HEK293 (cell line): Measurements from ENCODE around the gene S1PR2.
A peak's percentile ranks its signal among the peaks of the same experiment; 100 is the strongest.

Source experiments
- BCL11A ChIP-seq: fragments of 450-650 bp; formaldehyde crosslinking; IDR thresholded peaks from 2 replicates; pipeline ENCODE4 v1.5.1; 2016; ENCODE audit warnings: low read depth, missing biosample characterization, missing genetic modification characterization
- HOXA7 ChIP-seq: sonication (generic); formaldehyde crosslinking; IDR thresholded peaks from 2 replicates; pipeline ENCODE4 v1.8.1; 2022; ENCODE audit warnings: missing genetic modification reagents, borderline replicate concordance
- KLF8 ChIP-seq: fragments of 450-650 bp; formaldehyde crosslinking; IDR thresholded peaks from 2 replicates; pipeline ENCODE4 v1.5.1; 2016; ENCODE audit warnings: missing biosample characterization, missing genetic modification characterization
- SP3 ChIP-seq: fragments of 450-650 bp; formaldehyde crosslinking; IDR thresholded peaks from 2 replicates; pipeline ENCODE4 v1.5.1; 2016; ENCODE audit warnings: missing biosample characterization, missing genetic modification characterization
- SP7 ChIP-seq: fragments of 450-650 bp; formaldehyde crosslinking; IDR thresholded peaks from 2 replicates; pipeline ENCODE4 v1.5.1; 2016; ENCODE audit warnings: missing biosample characterization, missing genetic modification characterization
- YY2 ChIP-seq: fragments of 450-650 bp; formaldehyde crosslinking; IDR thresholded peaks from 2 replicates; pipeline ENCODE4 v1.5.1; 2016; ENCODE audit warnings: missing biosample characterization, missing genetic modification characterization
- ZBTB1 ChIP-seq: fragments of 450-650 bp; formaldehyde crosslinking; IDR thresholded peaks from 2 replicates; pipeline ENCODE4 v1.5.1; 2016; ENCODE audit warnings: missing biosample characterization, missing genetic modification characterization
- ZBTB17 ChIP-seq: fragments of 450-650 bp; formaldehyde crosslinking; IDR thresholded peaks from 2 replicates; pipeline ENCODE4 v1.5.1; 2016; ENCODE audit warnings: missing biosample characterization, missing genetic modification characterization
- ZBTB48 ChIP-seq: fragments of 450-650 bp; formaldehyde crosslinking; IDR thresholded peaks from 2 replicates; pipeline ENCODE4 v1.5.1; 2016; ENCODE audit warnings: missing biosample characterization, missing genetic modification characterization
- ZBTB8A ChIP-seq: fragments of 450-650 bp; formaldehyde crosslinking; IDR thresholded peaks from 2 replicates; pipeline ENCODE4 v1.5.1; 2016; ENCODE audit warnings: missing biosample characterization, missing genetic modification characterization
- ZFP37 ChIP-seq: fragments of 450-650 bp; formaldehyde crosslinking; IDR thresholded peaks from 2 replicates; pipeline ENCODE4 v1.5.1; 2016; ENCODE audit warnings: missing biosample characterization, missing genetic modification characterization
- ZNF16 ChIP-seq: fragments of 450-650 bp; formaldehyde crosslinking; IDR thresholded peaks from 2 replicates; pipeline ENCODE4 v1.5.1; 2016; ENCODE audit warnings: low read depth, missing biosample characterization, missing genetic modification characterization
- ZNF174 ChIP-seq: fragments of 450-650 bp; formaldehyde crosslinking; IDR thresholded peaks from 2 replicates; pipeline ENCODE4 v1.5.0; 2017; ENCODE audit warnings: missing biosample characterization, mild to moderate bottlenecking, missing genetic modification characterization
- ZNF211 ChIP-seq: fragments of 450-650 bp; formaldehyde crosslinking; IDR thresholded peaks from 2 replicates; pipeline ENCODE4 v1.5.1; 2016; ENCODE audit warnings: low read depth, missing biosample characterization, missing genetic modification characterization
- ZNF354C ChIP-seq: fragments of 450-650 bp; formaldehyde crosslinking; IDR thresholded peaks from 2 replicates; pipeline ENCODE4 v1.5.1; 2016; ENCODE audit warnings: missing biosample characterization, missing genetic modification characterization, low read depth, borderline replicate concordance
- ZNF37A ChIP-seq: fragments of 450-650 bp; IDR thresholded peaks from 2 replicates; pipeline ENCODE4 v1.5.1; 2018; ENCODE audit warnings: missing biosample characterization, missing genetic modification characterization
- ZNF423 ChIP-seq: fragments of 450-650 bp; formaldehyde crosslinking; IDR thresholded peaks from 2 replicates; pipeline ENCODE4 v1.5.1; 2016; ENCODE audit warnings: missing biosample characterization, missing genetic modification characterization
- ZNF510 ChIP-seq: fragments of 450-650 bp; formaldehyde crosslinking; IDR thresholded peaks from 2 replicates; pipeline ENCODE4 v1.5.1; 2018; ENCODE audit warnings: mild to moderate bottlenecking, missing genetic modification characterization, missing biosample characterization; ENCODE audit not compliant: insufficient replicate concordance
- ZNF530 ChIP-seq: fragments of 450-650 bp; formaldehyde crosslinking; IDR thresholded peaks from 2 replicates; pipeline ENCODE4 v1.5.1; 2016; ENCODE audit warnings: low read depth, missing biosample characterization, missing genetic modification characterization
- ZNF549 ChIP-seq: fragments of 450-650 bp; IDR thresholded peaks from 2 replicates; pipeline ENCODE4 v1.5.1; 2018; ENCODE audit warnings: missing biosample characterization, missing genetic modification characterization, mild to moderate bottlenecking, inconsistent platforms, moderate library complexity
- ZNF571 ChIP-seq: fragments of 450-650 bp; formaldehyde crosslinking; IDR thresholded peaks from 2 replicates; pipeline ENCODE4 v1.5.0; 2017; ENCODE audit warnings: missing biosample characterization, missing genetic modification characterization
- ZNF654 ChIP-seq: fragments of 450-650 bp; formaldehyde crosslinking; IDR thresholded peaks from 2 replicates; pipeline ENCODE4 v1.5.1; 2016; ENCODE audit warnings: low read depth, missing biosample characterization, missing genetic modification characterization
- TF ChIP-seq, protein P1 (sequence below): IDR thresholded peaks from 2 replicates; pipeline ENCODE4 v1.6.1; 2011; ENCODE audit warnings: mild to moderate bottlenecking, low read depth, low read length, borderline replicate concordance
- TF ChIP-seq, protein P2 (sequence below): fragments of 450-650 bp; formaldehyde crosslinking; IDR thresholded peaks from 2 replicates; pipeline ENCODE4 v1.5.1; 2016; ENCODE audit warnings: missing biosample characterization, missing genetic modification characterization
- TF ChIP-seq, protein P3 (sequence below): fragments of 450-650 bp; formaldehyde crosslinking; IDR thresholded peaks from 2 replicates; pipeline ENCODE4 v1.5.1; 2016; ENCODE audit warnings: missing biosample characterization, missing genetic modification characterization
- TF ChIP-seq, protein P4 (sequence below): fragments of 450-650 bp; formaldehyde crosslinking; IDR thresholded peaks from 2 replicates; pipeline ENCODE4 v1.5.1; 2017; ENCODE audit warnings: missing biosample characterization, missing genetic modification characterization
- TF ChIP-seq, protein P5 (sequence below): fragments of 450-650 bp; formaldehyde crosslinking; IDR thresholded peaks from 2 replicates; pipeline ENCODE4 v1.5.1; 2016; ENCODE audit warnings: missing biosample characterization, missing genetic modification characterization
- TF ChIP-seq, protein P6 (sequence below): fragments of 450-650 bp; formaldehyde crosslinking; IDR thresholded peaks from 2 replicates; pipeline ENCODE4 v1.5.1; 2016; ENCODE audit warnings: missing biosample characterization, missing genetic modification characterization
- TF ChIP-seq, protein P7 (sequence below): fragments of 450-650 bp; formaldehyde crosslinking; IDR thresholded peaks from 2 replicates; pipeline ENCODE4 v1.5.1; 2016; ENCODE audit warnings: missing biosample characterization, missing genetic modification characterization

The S1PR2 gene

DNA sequence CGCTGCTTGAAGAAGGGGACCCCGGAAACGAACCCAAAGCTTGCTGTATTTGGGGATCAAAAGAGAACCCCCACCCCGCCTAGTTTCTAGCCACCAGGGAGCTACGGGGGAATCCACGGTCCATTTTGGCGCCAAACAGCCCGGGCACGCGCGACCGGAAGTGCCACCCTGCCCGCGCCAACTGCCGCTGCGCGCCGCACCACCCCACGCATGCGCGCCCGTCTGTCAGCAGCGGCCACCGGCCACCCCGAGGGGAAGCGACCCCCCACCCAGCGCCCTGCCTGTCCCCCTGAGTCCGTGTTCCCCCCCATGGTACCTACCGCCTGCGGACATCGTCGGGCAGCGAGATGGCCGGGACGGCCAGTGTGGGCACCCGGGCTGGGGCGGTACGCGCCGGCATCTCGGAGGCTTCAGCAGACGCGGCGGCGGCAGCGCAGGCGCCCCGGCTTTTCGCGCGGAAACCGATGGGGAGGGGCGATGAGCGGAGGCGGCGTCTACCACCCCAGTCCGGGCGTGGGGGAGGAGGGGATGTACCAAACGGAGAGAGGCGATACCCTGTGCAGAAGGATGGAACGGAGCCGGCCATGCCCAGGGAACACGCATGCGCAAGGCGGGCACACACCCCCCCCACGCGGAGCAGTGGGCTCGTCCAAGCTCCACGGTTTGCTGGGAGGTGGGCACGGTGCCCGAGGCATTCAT lies 36.5 kb downstream of the S1PR2 start, which contains the start of gene DNMT1 (continued):
- TF ChIP-seq, protein P1, sequence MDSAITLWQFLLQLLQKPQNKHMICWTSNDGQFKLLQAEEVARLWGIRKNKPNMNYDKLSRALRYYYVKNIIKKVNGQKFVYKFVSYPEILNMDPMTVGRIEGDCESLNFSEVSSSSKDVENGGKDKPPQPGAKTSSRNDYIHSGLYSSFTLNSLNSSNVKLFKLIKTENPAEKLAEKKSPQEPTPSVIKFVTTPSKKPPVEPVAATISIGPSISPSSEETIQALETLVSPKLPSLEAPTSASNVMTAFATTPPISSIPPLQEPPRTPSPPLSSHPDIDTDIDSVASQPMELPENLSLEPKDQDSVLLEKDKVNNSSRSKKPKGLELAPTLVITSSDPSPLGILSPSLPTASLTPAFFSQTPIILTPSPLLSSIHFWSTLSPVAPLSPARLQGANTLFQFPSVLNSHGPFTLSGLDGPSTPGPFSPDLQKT: peak; percentile 64; the same call in 1 of the 2 replicates
- TF ChIP-seq SP3 (tag by site-specific recombination): peak; percentile 84
- TF ChIP-seq, protein P2, sequence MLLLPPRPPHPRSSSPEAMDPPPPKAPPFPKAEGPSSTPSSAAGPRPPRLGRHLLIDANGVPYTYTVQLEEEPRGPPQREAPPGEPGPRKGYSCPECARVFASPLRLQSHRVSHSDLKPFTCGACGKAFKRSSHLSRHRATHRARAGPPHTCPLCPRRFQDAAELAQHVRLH (tag by site-specific recombination): peak; percentile 98
- no peak for TF ChIP-seq ZNF211 (tag by site-specific recombination)
- TF ChIP-seq ZNF354C: no peak
- TF ChIP-seq, protein P3, sequence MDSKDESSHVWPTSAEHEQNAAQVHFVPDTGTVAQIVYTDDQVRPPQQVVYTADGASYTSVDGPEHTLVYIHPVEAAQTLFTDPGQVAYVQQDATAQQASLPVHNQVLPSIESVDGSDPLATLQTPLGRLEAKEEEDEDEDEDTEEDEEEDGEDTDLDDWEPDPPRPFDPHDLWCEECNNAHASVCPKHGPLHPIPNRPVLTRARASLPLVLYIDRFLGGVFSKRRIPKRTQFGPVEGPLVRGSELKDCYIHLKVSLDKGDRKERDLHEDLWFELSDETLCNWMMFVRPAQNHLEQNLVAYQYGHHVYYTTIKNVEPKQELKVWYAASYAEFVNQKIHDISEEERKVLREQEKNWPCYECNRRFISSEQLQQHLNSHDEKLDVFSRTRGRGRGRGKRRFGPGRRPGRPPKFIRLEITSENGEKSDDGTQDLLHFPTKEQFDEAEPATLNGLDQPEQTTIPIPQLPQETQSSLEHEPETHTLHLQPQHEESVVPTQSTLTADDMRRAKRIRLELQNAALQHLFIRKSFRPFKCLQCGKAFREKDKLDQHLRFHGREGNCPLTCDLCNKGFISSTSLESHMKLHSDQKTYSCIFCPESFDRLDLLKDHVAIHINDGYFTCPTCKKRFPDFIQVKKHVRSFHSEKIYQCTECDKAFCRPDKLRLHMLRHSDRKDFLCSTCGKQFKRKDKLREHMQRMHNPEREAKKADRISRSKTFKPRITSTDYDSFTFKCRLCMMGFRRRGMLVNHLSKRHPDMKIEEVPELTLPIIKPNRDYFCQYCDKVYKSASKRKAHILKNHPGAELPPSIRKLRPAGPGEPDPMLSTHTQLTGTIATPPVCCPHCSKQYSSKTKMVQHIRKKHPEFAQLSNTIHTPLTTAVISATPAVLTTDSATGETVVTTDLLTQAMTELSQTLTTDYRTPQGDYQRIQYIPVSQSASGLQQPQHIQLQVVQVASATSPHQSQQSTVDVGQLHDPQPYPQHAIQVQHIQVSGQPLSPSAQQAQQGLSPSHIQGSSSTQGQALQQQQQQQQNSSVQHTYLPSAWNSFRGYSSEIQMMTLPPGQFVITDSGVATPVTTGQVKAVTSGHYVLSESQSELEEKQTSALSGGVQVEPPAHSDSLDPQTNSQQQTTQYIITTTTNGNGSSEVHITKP (tag by site-specific recombination): peak; percentile 100
- TF ChIP-seq ZNF16 (tag by site-specific recombination): no peak
- TF ChIP-seq HOXA7: no peak
- TF ChIP-seq, protein P4, sequence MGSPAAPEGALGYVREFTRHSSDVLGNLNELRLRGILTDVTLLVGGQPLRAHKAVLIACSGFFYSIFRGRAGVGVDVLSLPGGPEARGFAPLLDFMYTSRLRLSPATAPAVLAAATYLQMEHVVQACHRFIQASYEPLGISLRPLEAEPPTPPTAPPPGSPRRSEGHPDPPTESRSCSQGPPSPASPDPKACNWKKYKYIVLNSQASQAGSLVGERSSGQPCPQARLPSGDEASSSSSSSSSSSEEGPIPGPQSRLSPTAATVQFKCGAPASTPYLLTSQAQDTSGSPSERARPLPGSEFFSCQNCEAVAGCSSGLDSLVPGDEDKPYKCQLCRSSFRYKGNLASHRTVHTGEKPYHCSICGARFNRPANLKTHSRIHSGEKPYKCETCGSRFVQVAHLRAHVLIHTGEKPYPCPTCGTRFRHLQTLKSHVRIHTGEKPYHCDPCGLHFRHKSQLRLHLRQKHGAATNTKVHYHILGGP (tag by site-specific recombination): no peak
- TF ChIP-seq ZNF37A: no peak
- TF ChIP-seq ZBTB1 (tag by site-specific recombination): no peak
- TF ChIP-seq ZNF654 (tag by site-specific recombination): no peak
- TF ChIP-seq SP7 (tag by site-specific recombination): peak; percentile 87
- TF ChIP-seq BCL11A: peak; percentile 57; the same call in 1 of the 2 replicates
- no peak for TF ChIP-seq ZNF530 (tag by site-specific recombination)
- TF ChIP-seq ZNF174 (tag by site-specific recombination): no peak
- no peak for TF ChIP-seq ZNF549 (tag by site-specific recombination)
- TF ChIP-seq, protein P5, sequence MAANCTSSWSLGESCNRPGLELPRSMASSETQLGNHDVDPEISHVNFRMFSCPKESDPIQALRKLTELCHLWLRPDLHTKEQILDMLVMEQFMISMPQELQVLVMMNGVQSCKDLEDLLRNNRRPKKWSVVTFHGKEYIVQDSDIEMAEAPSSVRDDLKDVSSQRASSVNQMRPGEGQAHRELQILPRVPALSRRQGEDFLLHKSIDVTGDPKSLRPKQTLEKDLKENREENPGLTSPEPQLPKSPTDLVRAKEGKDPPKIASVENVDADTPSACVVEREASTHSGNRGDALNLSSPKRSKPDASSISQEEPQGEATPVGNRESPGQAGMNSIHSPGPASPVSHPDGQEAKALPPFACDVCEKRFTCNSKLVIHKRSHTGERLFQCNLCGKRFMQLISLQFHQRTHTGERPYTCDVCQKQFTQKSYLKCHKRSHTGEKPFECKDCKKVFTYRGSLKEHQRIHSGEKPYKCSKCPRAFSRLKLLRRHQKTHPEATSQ (tag by site-specific recombination): no peak
- TF ChIP-seq ZFP37 (tag by site-specific recombination): no peak
- peak; percentile 46; the same call in 1 of the 2 replicates for TF ChIP-seq YY2 (tag by site-specific recombination)
- TF ChIP-seq, protein P6, sequence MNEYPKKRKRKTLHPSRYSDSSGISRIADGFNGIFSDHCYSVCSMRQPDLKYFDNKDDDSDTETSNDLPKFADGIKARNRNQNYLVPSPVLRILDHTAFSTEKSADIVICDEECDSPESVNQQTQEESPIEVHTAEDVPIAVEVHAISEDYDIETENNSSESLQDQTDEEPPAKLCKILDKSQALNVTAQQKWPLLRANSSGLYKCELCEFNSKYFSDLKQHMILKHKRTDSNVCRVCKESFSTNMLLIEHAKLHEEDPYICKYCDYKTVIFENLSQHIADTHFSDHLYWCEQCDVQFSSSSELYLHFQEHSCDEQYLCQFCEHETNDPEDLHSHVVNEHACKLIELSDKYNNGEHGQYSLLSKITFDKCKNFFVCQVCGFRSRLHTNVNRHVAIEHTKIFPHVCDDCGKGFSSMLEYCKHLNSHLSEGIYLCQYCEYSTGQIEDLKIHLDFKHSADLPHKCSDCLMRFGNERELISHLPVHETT: peak; percentile 22; the same call in 1 of the 2 replicates
- no peak for TF ChIP-seq ZNF423 (tag by site-specific recombination)
- TF ChIP-seq, protein P7, sequence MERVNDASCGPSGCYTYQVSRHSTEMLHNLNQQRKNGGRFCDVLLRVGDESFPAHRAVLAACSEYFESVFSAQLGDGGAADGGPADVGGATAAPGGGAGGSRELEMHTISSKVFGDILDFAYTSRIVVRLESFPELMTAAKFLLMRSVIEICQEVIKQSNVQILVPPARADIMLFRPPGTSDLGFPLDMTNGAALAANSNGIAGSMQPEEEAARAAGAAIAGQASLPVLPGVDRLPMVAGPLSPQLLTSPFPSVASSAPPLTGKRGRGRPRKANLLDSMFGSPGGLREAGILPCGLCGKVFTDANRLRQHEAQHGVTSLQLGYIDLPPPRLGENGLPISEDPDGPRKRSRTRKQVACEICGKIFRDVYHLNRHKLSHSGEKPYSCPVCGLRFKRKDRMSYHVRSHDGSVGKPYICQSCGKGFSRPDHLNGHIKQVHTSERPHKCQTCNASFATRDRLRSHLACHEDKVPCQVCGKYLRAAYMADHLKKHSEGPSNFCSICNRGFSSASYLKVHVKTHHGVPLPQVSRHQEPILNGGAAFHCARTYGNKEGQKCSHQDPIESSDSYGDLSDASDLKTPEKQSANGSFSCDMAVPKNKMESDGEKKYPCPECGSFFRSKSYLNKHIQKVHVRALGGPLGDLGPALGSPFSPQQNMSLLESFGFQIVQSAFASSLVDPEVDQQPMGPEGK (tag by site-specific recombination): peak; percentile 94
- peak; percentile 28; the same call in 1 of the 2 replicates for TF ChIP-seq ZBTB8A (tag by site-specific recombination)
- peak; percentile 89 for TF ChIP-seq KLF8 (tag by site-specific recombination)
- TF ChIP-seq ZNF510 (tag by site-specific recombination): no peak
- TF ChIP-seq ZNF571 (tag by site-specific recombination): no peak
- peak; percentile 86 for TF ChIP-seq ZBTB17 (tag by site-specific recombination)
- TF ChIP-seq ZBTB48 (tag by site-specific recombination): no peak
